Endothelial cell of umbilical vein (primary cell): ENCODE data around the gene MYH10. TPM values are rescaled to one million over a fixed set of nuclear protein-coding genes. Genes with fewer than 3 reads are reported as not detected.

Experiments
- BruUV-seq: library from RNA; stranded (reverse); fragments of 400-500 nt; replicated peaks from 2 replicates; lab custom pipeline; 2021; lab: Mats Ljungman, UMichigan
- CTCF ChIA-PET: fragments of 300-600, 350-600 bp; sonication (Branson Sonifier 250); formaldehyde crosslinking; loops from one replicate; lab custom pipeline; 2021; ENCODE audit warnings: antibody characterized with exemption, inconsistent platforms; lab: Charles Lee
- POLR2A ChIA-PET: fragments of 300-600, 350-600 bp; sonication (Branson Sonifier 250); formaldehyde crosslinking; loops from one replicate; lab custom pipeline; 2021; ENCODE audit warnings: antibody characterized with exemption, inconsistent platforms; lab: Charles Lee
- DNase-seq: peaks from one replicate; pipeline ENCODE4 v3.0.0-alpha.2; 2011; ENCODE audit warnings: low read depth, low spot score
- FAIRE-seq: peaks from 2 replicates; lab custom pipeline; 2011; peaks lifted over from hg19 to GRCh38; lab: Jason Lieb, UNC
- H2AFZ ChIP-seq: 2 replicates; pipeline ENCODE4 v1.6.0; 2012; ENCODE audit warnings: low read depth, low read length, control low read depth, inconsistent platforms
- H3K27ac ChIP-seq: 2 replicates; pipeline ENCODE4 v1.5.1; 2011; ENCODE audit warnings: low read depth, mild to moderate bottlenecking, control low read depth, low read length, moderate library complexity; ENCODE audit not compliant: insufficient read depth
- H3K27me3 ChIP-seq, 2 experiments: 2 replicates each; pipeline versions ENCODE4 v1.6.0 to v1.6.1; 2011; ENCODE audit warnings: low read length in 2 of 2, mixed read lengths in 1 of 2; ENCODE audit not compliant: control insufficient read depth in 2 of 2, insufficient read depth in 2 of 2
- H3K36me3 ChIP-seq, 2 experiments: 2 replicates in 1 of 2; 3 replicates in 1 of 2; pipeline ENCODE4 v1.5.1; 2011; ENCODE audit warnings: low read length in 2 of 2, mild to moderate bottlenecking in 1 of 2, moderate library complexity in 1 of 2; ENCODE audit not compliant: control insufficient read depth in 2 of 2, insufficient read depth in 2 of 2; ENCODE audit errors: extremely low read depth in 1 of 2
- H3K4me1 ChIP-seq: 3 replicates; pipeline ENCODE4 v1.5.1; 2011; ENCODE audit warnings: mild to moderate bottlenecking, low read length; ENCODE audit not compliant: control insufficient read depth, insufficient read depth; ENCODE audit errors: extremely low read depth
- H3K4me2 ChIP-seq: 2 replicates; pipeline ENCODE4 v1.6.1; 2011; ENCODE audit warnings: low read length, control low read depth, mixed read lengths; ENCODE audit not compliant: insufficient read depth
- H3K4me3 ChIP-seq, 3 experiments: fragments of 200-600 bp in 1 of 3; sonication (generic), shearing (Covaris generic) in 1 of 3; replicated peaks in 1 of 3; 2 replicates each; pipeline ENCODE4 v1.5.1; 2011 to 2016; ENCODE audit warnings: control low read depth in 3 of 3, low read length in 3 of 3, mild to moderate bottlenecking in 2 of 3, inconsistent platforms in 1 of 3, low read depth in 1 of 3, moderate library complexity in 1 of 3; ENCODE audit not compliant: insufficient read depth in 1 of 3
- H3K79me2 ChIP-seq: 2 replicates; pipeline ENCODE4 v1.6.0; 2012; ENCODE audit warnings: low read length, inconsistent platforms; ENCODE audit not compliant: control insufficient read depth, insufficient read depth
- H3K9ac ChIP-seq: replicated peaks from 2 replicates; pipeline ENCODE3; 2011; ENCODE audit warnings: low read length, control low read depth; ENCODE audit not compliant: insufficient read depth; ENCODE audit errors: extremely low read depth
- H3K9me1 ChIP-seq: replicated peaks from 3 replicates; pipeline ENCODE4 v1.6.0; 2011; ENCODE audit warnings: mild to moderate bottlenecking, low read length; ENCODE audit not compliant: control insufficient read depth, insufficient read depth; ENCODE audit errors: extremely low read depth
- H3K9me3 ChIP-seq: replicated peaks from 2 replicates; pipeline ENCODE4 v1.5.1; 2012; ENCODE audit warnings: low read length, inconsistent platforms; ENCODE audit not compliant: control insufficient read depth, insufficient read depth
- H4K20me1 ChIP-seq: replicated peaks from 2 replicates; pipeline ENCODE3; 2011; ENCODE audit warnings: mild to moderate bottlenecking, low read length; ENCODE audit not compliant: control insufficient read depth, insufficient read depth; ENCODE audit errors: extremely low read depth
- CTCF ChIP-seq, 2 donors: IDR thresholded peaks; 1 replicate in 1 of 2; 2 replicates in 1 of 2; pipeline ENCODE4 v1.5.1; 2011; ENCODE audit warnings: low read length in 2 of 2, mild to moderate bottlenecking in 2 of 2, moderate library complexity in 2 of 2, control low read depth in 1 of 2, inconsistent platforms in 1 of 2, low read depth in 1 of 2; ENCODE audit not compliant: insufficient read depth in 1 of 2; ENCODE audit errors: extremely low read depth in 1 of 2
- EZH2 ChIP-seq: IDR thresholded peaks from 2 replicates; pipeline ENCODE4 v1.6.1; 2012; ENCODE audit warnings: borderline replicate concordance, low read depth, mild to moderate bottlenecking, moderate library complexity, low read length, inconsistent platforms; ENCODE audit not compliant: severe bottlenecking
- FOS ChIP-seq: IDR thresholded peaks from 2 replicates; pipeline ENCODE4 v1.6.1; 2011; ENCODE audit warnings: mild to moderate bottlenecking, low read length, moderate library complexity, borderline replicate concordance; ENCODE audit not compliant: insufficient read depth
- GATA2 ChIP-seq: IDR thresholded peaks from 2 replicates; pipeline ENCODE4 v1.7.0; 2011; ENCODE audit warnings: low read depth, mild to moderate bottlenecking, moderate library complexity, mixed read lengths, low read length; ENCODE audit not compliant: insufficient read length, insufficient read depth
- JUN ChIP-seq: IDR thresholded peaks from 2 replicates; pipeline ENCODE4 v1.6.1; 2011; ENCODE audit warnings: borderline replicate concordance, low read depth; ENCODE audit not compliant: insufficient read length, insufficient read depth
- MAX ChIP-seq: IDR thresholded peaks from 2 replicates; pipeline ENCODE4 v1.6.1; 2011; ENCODE audit not compliant: insufficient read depth, insufficient read length
- MYC ChIP-seq: IDR thresholded peaks from one replicate; pipeline ENCODE4 v1.6.1; 2011; ENCODE audit warnings: mild to moderate bottlenecking, low read depth, low read length
- POLR2A ChIP-seq: IDR thresholded peaks from 2 replicates; pipeline ENCODE4 v1.6.1; 2012; ENCODE audit warnings: low read depth, mild to moderate bottlenecking, control low read depth, low read length
- POLR2AphosphoS5 ChIP-seq: IDR thresholded peaks from 2 replicates; pipeline ENCODE4 v1.6.1; 2012; ENCODE audit warnings: low read depth, mild to moderate bottlenecking, control low read depth, low read length, moderate library complexity; ENCODE audit not compliant: insufficient read depth
- dilution Hi-C: fragments of 300-500 bp; cut with MboI; formaldehyde crosslinking; loops from one replicate; pipeline ENCODE4 v1.15.0; 2019; ENCODE audit warnings: low sequenced_read_pairs; ENCODE audit not compliant: extremely low pct_ligation_motif_present
- intact Hi-C: fragments of 100-400 bp; cut with micrococcal nuclease; formaldehyde crosslinking; loops from one replicate; pipeline ENCODE4 v1.10.0; 2022
- polyA plus RNA-seq, 4 experiments: library from polyadenylated mRNA; depleted of rRNA in 3 of 4; stranded (reverse) in 3 of 4; unstranded in 1 of 4; fragments of >200 nt; gene quantifications; 2 replicates each; pipeline versions ENCODE4 v1.2.1 to v1.2.3, GENCODE V29; 2011 to 2012; ENCODE audit warnings: missing spikeins in 1 of 4
- total RNA-seq: library from RNA; stranded (reverse); gene quantifications from 2 replicates; pipeline ENCODE4 v1.2.3, GENCODE V29; 2021

Gene MYH10
- total and polyA plus RNA-seq, 2 donors (not counting 3 experiments of a cell fraction or from before 2014, with no cell fraction given), result 73.4 to 232 TPM

- no peaks in the 10 kb centered on the region for H3K4me1 ChIP-seq
- CTCF ChIA-PET, result interaction anchor here (1.1 to 1.4 kb wide), 2 partner anchors 9 to 82 kb away, joined by 4 to 5 read pairs; no protein-coding TSS in a partner anchor
Observed at GRCh38 chr17:8492121-8492520, 138.4 kb downstream of the MYH10 start.

More at GRCh38 chr17:8492121-8492520, 138.4 kb downstream of the MYH10 start:
- no peak overlapping the region for H3K4me3 ChIP-seq
- FAIRE-seq (no peak), DNase-seq (no peak)
- H3K4me2 ChIP-seq, result no peak overlapping the region
- H3K27ac ChIP-seq, result no peak overlapping the region
- dilution Hi-C loops (no loop called here), intact Hi-C loops (no loop called here)
- H3K27me3 ChIP-seq, result no peaks in the 10 kb centered on the region
- no peaks in the 10 kb centered on the region for H3K79me2 ChIP-seq
- H2AFZ ChIP-seq, result no peak overlapping the region
- H3K9me1 ChIP-seq, result no peaks in the 10 kb centered on the region
- H4K20me1 ChIP-seq, result no peaks in the 10 kb centered on the region
- H3K9me3 ChIP-seq, result no peaks in the 10 kb centered on the region
- no peak overlapping the region for H3K9ac ChIP-seq
- TF ChIP-seq FOS (no peak), CTCF (IDR thresholded peaks at IDR 0.05; ENCODE audit: extremely low read depth in 1 of 2, insufficient read depth in 1 of 2, low read depth in 1 of 2, low read length in 2 of 2) (no peak), JUN (no peak), GATA2 (no peak), EZH2 (no peak), POLR2AphosphoS5 (no peak), MAX (no peak), POLR2A (no peak), MYC (no peak)
- no TSS peak for BruUV-seq
- peaks cover 18 to 73% of the 10 kb centered on the region in 2 experiments for H3K36me3 ChIP-seq
- POLR2A ChIA-PET, result no interaction called here
